Putamen (tissue), 1 donor: ENCODE data around the gene MMEL1.
"Not testable (repeated sequence)": the region's sequence is repeated elsewhere in the genome, so short reads cannot be mapped to it uniquely, and the experiment has no call there.

Experiments used
- DNase-seq: peaks from one replicate; pipeline ENCODE4 v3.0.0-alpha.2; 2016; ENCODE audit warnings: low spot score

Gene MMEL1

DNA sequence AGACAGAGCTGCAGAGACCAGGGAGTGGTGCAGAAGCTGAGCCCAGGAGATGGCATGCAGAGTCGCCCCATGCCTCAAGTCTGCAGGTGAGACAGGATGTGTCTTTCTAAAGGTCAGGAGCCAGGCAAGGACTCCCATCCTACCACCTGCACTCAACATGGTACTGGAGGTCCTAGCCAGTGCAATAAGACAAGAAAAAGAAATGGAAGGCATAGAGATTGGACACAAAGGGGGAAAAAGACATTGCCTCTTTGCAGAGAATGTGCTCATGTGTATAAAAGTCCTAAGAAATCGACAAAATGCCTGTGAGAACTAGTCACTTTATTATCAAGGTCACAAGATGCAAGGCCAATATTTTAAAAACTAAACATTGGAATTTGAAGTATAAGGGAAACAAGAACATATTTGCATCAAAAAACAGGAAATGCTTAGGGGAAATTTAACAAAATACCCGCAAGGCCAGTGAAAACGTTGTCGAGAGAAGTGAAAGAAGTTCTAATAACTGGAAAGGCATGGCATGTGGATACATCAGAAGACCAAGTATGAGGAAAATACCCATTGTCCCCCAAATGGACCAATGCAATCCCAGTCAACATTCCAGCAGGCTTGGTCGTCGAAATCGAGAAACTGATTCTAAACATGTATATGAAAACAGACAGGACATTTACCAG, 59.4 kb downstream of the MMEL1 start:
- DNase-seq, result no peak

DNA sequence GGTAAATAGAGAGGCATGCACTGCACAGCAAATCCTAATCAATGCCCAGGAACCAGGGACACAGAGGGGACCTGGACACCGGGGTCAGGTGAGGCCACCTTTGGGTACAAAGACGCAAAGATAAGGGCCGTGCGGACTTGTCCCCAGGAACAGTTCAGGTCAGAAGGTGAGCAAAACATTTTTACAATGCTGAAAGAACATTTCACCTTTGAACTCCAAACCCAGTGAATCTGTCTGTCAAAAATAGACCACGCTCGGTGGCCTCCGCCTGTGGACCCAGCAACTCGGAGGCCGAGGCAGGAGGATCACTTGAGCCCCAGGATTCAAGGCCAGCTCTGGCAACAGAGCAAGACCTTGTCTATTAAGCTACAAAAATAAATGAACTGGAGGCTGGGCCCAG, 61.5 kb downstream of the MMEL1 start:
- DNase-seq, result no peak

DNA sequence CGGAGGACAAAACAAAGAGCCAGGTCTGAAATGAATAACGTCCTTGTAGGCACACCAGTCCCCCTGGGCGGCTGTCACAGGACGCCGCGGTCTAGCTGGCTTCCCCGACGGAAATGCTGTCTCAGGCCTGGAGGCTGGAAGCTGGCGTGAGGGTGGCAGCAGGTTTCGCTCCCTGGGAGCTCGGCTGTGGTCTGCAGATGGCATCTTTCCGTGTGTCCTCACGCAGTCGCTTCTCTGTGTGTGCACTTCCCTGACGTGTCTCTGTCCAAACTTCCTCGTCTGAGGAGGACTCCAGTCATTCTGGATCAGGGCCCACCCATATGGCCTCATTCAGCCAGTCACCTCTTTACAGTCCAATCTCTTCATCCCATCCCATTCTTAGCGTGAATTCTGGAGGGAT, 62.5 kb downstream of the MMEL1 start:
- DNase-seq, result no peak

DNA sequence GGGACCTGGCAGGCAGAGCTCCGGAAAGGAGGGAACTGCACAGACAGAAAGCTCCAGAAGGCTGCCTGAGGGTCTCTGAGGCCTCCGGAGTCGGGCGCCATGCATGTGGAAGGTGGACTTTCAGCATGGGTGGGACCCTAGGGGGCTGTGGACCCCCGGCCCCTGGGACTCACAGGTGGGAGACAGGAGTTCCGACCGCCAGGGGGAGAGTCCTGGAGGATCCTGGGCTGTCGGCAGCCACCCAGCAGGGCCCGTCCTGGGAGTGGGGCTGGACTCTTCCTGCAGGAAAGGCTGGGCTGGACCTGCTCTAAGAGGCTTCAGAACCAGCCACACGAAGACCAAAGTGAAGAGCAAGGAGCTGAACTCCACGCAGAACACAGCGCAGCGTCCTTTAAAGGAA, 63.1 kb downstream of the MMEL1 start:
- not testable (repeated sequence) for DNase-seq

DNA sequence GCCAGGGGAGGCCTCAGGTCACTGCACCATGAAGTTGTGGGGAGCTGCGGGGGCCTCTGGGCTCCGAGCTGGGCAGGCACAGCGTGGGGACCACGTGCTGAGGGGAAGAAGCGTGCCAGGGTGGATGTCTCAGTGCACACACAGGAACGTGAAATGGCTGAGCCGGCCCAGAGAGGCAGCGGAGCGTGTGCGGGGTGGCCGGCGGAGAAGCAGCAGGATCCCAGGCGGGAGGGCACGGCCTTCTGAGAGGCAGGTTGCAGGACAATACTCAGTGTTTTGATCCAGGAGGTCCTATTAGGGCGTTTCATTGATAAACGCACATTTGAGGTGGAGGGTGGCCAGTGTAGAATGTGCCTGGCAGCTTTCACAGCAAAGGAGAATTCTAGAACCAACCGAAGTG, 63.8 kb downstream of the MMEL1 start:
- DNase-seq, result no peak

DNA sequence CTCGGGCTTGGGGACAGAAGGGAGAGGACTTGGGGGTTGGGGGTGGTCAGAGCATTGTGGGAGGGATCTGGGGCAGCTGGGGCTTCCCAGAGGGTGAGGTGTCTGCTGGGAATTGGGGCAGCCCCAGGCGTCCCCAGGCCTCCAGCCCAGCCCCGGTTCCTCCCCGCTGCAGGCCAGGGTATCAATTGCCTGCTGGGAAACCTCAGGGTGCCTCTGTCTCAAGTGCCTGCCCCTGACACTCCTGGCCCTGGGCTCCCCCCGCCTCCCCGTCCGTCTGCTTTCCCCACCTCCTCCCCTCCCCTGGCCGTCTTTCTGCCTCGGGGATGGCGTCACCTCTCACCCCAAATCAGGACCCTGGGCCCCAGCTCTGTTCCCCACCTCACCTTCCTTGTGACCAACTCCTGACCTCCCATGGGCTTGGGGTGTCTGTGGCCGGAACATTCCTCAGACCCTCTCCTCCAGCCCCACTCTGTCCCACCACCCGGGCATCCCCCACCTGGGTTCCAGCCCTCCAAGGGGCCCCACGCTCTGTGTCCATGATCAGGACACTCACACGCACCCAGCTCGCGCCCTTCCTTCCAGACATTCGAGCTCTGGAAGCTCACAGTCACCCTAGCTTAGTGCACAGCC, 64.5 kb downstream of the MMEL1 start:
- DNase-seq, result not testable (repeated sequence)

DNA sequence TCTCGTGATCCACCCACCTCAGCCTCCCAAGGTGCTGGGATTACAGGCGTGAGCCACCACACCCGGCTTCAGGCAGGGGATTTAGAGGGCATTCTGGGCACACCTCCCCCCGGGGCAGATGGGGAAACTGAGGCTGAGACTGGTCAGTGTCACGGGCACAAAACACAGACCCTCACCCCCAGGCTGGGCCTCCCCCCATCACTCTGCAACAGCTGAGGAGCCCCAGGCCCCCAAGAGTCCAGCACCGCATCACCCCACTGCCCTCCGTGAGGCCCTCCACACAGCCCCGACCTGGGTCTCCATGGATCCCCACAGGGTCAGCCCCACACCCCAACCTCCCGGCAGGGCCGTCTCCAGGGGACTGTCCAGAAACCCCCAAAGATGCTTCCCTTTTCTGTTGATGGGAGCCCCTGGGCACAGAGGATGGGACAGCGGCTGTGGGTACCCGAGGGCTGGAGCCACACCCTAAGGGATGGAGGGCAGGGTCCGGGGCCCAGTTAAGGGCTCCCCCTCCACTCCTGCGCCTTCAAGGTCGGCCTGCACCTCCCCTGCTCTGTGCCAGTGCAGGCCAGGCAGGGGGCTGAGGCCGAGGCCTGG, 65.6 kb downstream of the MMEL1 start:
- no peak for DNase-seq

DNA sequence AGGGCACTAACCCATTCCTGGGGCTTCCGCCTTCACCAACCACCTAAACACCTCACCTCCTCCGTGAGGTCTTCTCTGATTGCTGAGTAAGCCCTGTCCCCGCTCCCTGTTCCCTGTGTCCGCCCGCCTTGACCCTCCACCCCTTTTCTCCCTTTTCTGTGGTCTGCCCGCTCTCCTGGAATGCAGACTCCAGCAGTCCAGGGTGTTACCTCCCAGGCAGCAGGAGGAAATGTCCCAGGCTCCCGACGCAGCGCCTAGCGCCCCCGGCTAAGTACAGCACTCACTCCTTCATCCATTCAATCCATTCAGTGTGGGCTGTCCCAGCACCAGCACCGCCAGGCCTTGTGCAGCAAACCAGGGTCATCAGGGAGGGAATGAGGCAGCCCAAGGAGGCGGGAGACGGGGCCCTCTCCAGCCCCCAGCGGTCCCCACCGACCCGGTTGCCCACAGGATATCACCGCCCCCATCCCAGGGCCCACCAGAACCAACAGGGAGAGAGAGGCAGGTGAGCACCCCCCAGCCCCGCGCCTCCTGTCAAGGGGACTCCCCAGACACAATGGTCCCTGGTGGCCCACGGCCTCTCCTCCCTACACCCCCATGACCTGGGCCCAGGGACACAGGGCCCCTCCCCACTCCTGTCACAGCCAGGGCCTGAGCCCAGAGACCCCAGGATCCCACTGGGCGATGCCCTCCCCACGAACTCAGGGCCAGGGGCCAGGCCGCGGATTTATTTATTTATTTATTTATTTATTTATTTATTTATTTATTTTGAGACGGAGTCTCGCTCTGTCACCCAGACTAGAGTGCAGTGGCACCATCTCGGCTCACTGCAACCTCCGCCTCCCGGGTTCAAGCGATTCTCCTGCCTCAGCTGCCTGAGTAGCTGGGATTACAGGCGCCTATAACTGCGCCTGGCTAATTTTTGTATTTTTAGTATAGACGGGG, 66.4 kb downstream of the MMEL1 start:
- no peak for DNase-seq

DNA sequence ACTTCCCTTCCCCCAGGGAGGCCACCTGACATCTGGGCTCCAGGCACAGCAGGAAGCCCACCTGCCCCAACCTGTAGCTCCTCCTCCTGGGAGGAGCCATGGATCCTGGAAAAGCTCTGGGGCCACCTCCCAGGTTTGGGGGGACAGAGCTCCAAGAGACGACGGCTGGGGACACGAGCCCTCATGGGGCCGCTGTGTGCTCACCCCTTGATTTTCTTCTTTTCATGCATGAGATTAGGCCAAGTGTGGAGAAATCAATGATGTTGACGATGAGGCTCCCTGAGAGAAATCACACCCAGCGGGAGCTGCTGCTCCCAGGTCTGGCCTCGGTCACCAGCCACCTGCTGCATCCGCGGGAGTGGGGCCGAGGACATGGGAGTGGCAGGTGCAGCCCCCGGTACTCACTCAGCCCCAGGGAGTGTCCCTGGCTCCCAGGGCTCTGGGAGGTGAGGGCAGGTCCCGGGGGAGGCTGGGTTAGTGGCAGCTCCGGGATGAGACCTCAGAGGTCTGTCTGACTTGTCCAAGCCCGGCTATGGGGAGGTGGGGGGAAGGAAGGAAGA, 67.9 kb downstream of the MMEL1 start:
- no peak for DNase-seq

DNA sequence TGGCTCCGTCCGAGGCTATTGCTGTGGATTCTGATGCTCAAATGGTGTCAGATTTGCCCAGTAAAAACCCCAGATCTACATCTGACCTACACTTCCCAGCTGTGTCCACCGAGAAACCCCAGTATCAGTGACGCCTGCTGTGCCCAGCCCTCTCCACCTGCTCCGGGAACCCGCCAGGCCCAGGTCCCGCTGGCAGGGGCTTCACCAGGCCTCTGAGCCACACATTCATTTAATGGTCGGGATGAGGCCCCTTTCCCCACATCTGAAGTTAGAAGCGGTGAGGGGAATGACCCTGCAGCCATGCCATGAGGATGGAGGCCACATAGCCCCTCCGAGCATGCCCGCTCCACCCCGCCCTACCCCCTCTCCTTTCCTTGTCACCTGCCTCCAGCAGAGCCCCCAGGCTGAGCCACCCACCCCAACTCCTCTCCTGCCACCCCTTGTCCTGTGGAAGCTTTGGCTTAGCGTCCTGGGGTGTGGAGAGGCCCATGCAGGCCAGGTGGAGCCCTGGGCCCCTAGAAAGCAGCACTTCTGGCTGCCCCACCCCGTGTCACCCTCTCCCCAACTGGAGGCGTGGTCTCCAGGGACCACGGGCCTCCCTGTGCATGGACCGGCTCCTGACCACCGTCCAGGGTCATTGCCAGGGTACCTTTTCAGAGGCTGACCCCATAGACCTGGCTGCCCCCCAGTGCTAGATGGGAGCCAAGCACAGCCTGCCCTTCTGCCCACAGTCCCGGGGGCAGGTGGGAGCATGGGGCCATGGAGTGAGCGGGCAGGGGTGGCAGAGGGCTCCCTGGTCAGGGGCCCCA, 68.6 kb downstream of the MMEL1 start:
- DNase-seq, result no peak

DNA sequence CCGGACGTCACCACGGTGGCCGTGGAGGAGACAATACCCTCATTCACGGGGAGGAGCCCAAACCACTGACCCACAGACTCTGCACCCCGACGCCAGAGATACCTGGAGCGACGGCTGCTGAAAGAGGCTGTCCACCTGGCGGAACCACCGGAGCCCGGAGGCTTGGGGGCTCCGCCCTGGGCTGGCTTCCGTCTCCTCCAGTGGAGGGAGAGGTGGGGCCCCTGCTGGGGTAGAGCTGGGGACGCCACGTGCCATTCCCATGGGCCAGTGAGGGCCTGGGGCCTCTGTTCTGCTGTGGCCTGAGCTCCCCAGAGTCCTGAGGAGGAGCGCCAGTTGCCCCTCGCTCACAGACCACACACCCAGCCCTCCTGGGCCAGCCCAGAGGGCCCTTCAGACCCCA, 69.6 kb downstream of the MMEL1 start:
- DNase-seq, result no peak

DNA sequence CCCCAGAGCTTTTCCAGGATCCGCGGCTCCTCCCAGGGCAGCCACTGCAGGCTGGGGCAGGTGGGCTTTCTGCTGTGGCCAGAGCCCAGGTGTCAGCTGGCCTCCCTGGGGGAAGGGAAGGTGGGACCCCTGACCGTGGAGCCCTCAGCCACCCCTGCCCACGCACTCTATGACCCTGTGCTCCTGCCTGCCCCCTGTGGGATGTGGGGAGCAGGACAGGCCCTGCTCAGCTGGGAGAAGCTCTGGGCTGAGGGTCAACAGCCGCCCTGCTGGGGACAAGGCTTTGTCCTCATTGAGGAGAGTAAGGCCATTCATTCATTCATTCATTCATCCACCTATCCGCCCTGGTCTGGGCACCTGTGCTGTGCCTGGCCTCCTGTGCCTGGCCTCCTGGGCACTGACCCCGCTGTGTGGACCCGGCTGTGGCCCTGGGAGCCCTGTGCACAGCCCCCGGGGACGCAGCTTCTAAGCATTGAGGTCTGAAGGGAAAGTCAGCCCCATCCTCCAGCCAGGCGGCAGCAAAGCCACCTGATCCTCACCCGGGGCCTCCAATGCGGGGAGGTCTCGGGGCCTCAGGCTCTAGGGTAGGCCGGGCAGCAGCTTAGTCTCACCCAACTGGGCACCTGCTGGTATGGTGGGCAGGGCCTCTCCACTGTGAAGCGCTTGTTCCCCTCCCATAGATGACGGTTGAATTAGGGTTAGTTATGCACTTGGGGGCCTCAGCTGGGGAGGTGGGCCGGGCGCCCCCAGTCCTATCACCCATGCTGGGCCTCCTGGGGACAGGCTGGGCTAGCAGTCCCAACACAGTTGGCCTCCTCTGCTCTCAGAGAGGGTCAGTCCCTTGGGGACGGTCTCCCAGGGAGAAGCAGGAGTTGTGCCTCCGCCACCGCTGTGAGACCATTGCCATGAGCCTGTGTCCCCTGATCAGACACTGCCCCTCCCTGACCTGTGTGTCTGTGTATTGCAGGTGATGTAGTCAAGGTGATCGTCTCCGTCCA, 70.6 kb downstream of the MMEL1 start:
- no peak for DNase-seq

DNA sequence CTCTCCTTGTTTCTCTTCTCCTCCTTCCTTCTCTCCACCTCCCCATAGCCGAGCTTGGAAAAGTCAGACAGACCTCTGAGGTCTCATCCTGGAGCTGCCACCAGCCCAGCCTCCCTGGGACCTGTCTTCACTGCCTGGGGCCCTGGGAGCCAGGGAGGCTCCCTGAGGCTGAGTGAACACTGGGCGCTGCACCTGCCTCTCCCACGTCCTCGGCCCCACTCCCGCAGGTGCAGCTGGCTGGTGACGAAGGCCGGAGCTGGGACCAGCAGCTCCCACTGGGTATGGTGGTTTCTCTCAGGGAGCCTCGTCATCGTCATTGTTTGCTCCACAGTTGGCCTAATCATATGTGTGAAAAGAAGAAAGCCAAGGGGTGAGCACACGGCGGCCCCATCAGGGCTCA, 71.4 kb downstream of the MMEL1 start:
- DNase-seq, result no peak

DNA sequence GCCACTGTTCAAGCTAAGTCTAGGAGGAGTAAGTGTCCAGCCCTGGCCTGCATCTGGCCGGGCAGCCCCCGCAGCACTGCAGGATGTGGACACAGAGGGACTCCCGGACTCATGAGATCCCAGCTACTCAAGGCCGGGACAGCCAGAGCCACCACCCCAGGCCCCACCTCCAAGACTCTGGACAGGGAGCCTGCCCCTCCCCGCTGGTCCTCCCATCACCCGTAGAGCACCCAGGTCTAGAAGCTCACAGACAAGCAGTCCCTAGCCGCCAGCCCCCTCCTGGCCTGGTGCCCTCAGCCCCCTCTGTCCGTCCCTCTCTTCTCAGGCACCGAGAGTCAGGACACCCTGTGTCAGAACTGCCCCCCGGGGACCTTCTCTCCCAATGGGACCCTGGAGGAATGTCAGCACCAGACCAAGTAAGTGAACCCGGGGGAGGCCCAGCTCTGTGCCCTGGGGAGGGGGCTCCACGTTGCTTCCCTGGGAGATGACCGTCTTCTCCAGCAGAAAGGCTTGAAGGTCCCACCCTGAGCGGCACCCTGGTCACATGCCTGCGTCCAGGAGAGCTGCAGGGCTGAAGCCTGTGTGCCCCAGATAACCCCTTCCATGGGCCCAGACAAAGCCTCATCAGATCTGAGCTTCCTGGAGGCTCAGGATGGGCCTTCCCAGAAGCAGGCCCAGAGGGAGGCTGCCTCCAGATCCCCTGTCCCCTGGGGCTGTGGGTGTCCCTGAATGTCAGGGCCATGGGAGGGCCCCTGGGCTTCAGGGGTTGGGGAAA, 72.3 kb downstream of the MMEL1 start:
- no peak for DNase-seq

DNA sequence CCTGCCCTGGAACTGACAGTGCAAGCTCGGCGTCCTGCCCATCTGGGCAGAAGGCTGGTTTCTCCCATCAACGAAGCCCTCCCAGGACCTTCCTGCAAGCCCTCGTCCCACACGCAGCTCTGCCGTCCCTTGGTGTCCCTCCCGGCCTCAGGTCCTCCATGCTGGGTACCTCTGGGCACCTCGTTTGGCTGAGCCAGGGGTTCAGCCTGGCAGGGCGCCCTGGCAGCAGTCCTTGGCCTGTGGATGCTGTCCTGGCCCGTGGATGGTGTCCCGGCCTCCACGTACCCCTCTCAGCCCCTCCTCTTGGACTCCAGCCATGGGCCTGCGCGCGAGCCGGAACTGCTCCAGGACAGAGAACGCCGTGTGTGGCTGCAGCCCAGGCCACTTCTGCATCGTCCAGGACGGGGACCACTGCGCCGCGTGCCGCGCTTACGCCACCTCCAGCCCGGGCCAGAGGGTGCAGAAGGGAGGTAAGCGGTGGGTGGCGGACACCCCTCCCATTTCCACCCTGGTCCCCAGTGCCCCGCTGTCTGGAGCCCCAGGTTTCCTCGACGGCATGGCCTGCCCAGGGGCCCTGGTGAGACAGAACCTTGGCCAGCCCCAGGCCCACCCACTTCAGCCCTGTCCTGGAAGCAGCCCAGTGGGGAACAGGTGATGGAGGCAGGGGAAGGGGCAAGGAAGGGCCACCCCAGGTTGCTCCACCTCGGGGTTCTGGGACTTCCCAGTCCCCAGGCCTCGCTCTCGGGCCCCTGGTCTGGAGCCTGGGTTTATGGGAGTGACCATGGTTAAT, 73.1 kb downstream of the MMEL1 start:
- no peak for DNase-seq

DNA sequence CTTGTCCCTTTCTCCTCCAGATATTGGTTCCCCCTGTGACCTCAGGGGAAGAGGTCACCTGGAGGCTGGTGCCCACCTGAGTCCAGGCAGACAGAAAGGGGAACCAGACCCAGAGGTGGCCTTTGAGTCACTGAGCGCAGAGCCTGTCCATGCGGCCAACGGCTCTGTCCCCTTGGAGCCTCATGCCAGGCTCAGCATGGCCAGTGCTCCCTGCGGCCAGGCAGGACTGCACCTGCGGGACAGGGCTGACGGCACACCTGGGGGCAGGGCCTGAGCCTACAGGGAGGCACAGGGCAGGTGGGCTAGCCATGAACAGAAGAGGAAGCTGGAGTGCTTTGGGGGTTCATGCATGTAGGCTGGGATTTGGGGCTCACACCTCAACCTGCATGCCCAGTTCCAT, 74.0 kb downstream of the MMEL1 start:
- DNase-seq, result no peak

DNA sequence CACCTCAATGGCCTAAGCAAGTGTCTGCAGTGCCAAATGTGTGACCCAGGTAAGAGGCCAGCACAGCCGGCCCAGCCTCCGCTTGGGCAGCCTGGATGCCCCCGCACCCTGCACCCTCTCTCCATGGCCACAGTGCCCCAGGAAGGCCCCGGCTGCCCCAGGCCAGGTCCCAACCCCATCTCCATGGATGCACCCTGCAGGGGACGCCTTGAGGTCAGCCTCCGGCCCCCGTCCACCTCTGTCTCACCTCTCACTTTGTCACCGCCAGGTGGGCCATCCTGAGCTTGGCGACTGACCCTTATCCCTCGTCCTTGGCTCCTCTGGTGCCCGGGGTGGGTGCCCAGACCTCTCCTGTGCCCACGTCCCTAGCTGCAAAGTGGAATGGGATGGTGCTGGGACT, 74.4 kb downstream of the MMEL1 start:
- no peak for DNase-seq
